Activated T-cell treated with anti-CD3 and anti-CD28 coated beads, Interleukin-2, amount 50 U/mL, for 24 hours (primary cell): ENCODE measurements around the gene ARHGAP4.

Experiments used
- DNase-seq: peaks from one replicate; pipeline ENCODE4 v3.0.0-alpha.2; 2020
- H3K27ac Mint-ChIP-seq: 2 replicates; pipeline ENCODE4 v1.8.0; 2020; ENCODE audit warnings: mild to moderate bottlenecking, mixed read lengths
- H3K27me3 Mint-ChIP-seq: 2 replicates; pipeline ENCODE4 v1.8.0; 2020; ENCODE audit warnings: mixed read lengths
- H3K36me3 Mint-ChIP-seq: 2 replicates; pipeline ENCODE4 v1.8.0; 2020; ENCODE audit warnings: low read depth, mixed read lengths
- H3K4me1 Mint-ChIP-seq: 2 replicates; pipeline ENCODE4 v1.8.0; 2020; ENCODE audit warnings: low read depth, mixed read lengths
- H3K4me3 Mint-ChIP-seq: 2 replicates; pipeline ENCODE4 v1.8.0; 2020; ENCODE audit warnings: mild to moderate bottlenecking, moderate library complexity, mixed read lengths
- H3K9me3 Mint-ChIP-seq: 2 replicates; pipeline ENCODE4 v1.8.0; 2020; ENCODE audit warnings: mixed read lengths

ARHGAP4 gene

DNA sequence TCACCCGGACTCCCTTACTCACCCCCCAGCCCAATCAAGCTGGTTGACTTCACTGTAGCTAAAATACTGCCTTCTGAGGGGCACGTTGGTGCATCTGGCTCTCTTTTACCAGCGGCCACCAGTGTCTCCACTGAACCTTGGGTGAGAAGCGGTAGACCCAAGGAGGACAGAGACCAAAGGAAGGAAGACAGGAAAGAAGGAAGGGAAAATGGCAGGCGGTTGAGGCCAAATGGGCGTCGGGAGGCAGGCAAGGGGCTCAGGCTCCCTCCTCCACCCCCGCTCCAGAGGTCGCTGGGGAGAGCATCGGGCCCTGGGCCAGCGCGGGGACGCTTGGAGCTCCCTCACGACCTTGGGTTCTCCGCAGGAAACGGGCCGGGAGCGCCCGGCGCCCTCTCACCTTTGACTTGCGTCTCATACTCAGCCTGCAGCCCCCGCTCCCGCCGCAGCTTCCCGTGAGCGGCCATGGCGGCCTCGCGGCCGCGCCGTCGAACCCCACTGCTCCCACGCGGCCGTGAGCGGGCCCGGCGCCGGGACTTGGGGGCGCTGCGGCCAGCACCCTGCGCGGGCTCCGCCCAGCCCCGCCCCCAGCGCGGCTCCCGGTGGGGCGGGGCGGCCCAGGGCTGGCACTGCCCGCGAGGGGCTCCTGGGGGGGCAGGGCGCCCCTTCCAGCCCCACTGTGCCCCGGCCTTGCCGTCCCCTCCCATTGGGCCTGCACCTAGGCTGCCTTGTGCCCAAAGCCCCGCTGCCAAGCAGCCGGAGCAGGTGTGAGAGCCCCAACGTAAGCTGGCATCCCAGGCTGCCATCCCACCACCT is at the start of gene ARHGAP4:
Gene ARHGAP4, minus strand, starts transcription at position 526 of the 813 bp plus-strand sequence. Its CDS starts 62 bp downstream, at position 464.
- peaks cover 13% of the 10 kb centered on the region for H3K27me3 Mint-ChIP-seq
- peak within 1 kb of the TSS; percentile 97 for H3K27ac Mint-ChIP-seq
- H3K4me1 Mint-ChIP-seq = peaks cover 76% of the 10 kb centered on the region
- peak within 1 kb of the TSS; percentile 91 for H3K4me3 Mint-ChIP-seq
- peaks cover 64% of the 10 kb centered on the region for H3K36me3 Mint-ChIP-seq
- H3K9me3 Mint-ChIP-seq = no peaks in the 10 kb centered on the region
- DNase-seq = peak; percentile 72

DNA sequence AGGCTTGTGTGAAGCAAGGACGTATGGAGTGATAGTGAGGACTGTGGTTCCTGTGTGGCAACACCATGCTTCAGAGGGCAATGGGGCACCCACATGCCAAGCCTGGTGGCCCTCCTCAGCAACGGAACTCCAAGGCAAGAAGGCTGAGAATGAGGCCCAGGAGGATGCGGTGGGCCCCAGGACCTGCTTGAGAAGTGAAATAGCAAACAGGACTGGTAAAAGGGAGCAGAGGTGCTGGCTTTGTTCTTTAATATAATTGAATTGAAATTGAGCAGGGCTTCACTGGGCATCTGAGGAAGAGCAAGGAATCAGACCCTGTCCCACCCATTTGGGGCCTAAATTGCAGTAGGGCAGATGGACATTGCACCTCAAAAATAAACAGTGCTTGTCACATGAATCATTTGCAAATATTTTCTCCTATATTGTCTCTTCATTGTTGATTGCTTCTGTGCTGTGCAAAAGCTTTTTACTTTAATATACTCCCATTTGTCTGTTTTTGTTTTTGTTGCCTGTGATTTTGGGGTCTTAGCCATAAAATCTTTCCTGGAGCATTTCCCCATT is 48.7 kb upstream of the ARHGAP4 start:
- peak overlapping the region; percentile 94 for H3K27ac Mint-ChIP-seq
- no peak for DNase-seq
- H3K27me3 Mint-ChIP-seq = peaks cover 3% of the 10 kb centered on the region
- H3K9me3 Mint-ChIP-seq = no peaks in the 10 kb centered on the region
- peaks cover 25% of the 10 kb centered on the region for H3K4me1 Mint-ChIP-seq
- H3K36me3 Mint-ChIP-seq = peaks cover 18% of the 10 kb centered on the region
- H3K4me3 Mint-ChIP-seq = peak overlapping the region; percentile 83

DNA sequence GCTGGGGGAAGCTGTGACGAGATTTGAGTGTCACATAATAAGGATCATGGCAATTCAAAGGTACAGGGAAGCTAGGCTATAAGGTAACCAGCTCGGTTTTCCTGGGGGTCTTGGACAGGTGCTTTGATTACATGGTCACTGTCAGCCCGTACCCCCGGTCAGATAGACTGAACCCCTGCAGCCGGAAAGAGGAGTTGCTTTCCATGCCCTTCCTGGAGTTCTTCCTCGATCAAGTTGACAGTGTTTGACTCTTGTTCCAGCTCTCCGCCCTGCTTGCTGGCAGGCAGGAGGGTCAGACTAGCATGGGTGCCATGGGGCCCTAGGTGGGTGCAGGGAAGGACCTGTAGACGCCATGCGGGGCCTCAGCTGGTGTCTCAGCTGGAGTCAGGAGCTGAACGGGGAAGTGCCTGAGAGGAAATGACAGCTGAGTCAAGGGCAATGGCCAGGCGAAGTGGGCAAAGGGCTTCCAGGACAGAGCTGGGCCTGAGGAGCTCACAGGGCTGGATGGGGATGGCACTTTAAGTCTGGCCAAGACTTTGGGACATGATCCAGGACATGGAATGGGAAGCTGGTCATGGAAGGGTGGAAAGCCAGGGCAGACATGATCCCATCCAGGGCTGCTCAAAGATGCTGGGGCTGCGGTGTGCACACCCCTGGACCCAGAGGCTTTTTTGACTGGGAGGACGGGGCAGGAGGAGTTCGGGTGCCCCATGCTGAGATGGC is 48.1 kb upstream of the ARHGAP4 start:
- Mint-ChIP-seq H3K27ac (peak overlapping the region; percentile 94), H3K9me3 (no peaks in the 10 kb centered on the region), H3K4me1 (peaks cover 25% of the 10 kb centered on the region), H3K27me3 (peaks cover 3% of the 10 kb centered on the region), H3K4me3 (peak overlapping the region; percentile 83), H3K36me3 (peaks cover 24% of the 10 kb centered on the region)
- DNase-seq = no peak

DNA sequence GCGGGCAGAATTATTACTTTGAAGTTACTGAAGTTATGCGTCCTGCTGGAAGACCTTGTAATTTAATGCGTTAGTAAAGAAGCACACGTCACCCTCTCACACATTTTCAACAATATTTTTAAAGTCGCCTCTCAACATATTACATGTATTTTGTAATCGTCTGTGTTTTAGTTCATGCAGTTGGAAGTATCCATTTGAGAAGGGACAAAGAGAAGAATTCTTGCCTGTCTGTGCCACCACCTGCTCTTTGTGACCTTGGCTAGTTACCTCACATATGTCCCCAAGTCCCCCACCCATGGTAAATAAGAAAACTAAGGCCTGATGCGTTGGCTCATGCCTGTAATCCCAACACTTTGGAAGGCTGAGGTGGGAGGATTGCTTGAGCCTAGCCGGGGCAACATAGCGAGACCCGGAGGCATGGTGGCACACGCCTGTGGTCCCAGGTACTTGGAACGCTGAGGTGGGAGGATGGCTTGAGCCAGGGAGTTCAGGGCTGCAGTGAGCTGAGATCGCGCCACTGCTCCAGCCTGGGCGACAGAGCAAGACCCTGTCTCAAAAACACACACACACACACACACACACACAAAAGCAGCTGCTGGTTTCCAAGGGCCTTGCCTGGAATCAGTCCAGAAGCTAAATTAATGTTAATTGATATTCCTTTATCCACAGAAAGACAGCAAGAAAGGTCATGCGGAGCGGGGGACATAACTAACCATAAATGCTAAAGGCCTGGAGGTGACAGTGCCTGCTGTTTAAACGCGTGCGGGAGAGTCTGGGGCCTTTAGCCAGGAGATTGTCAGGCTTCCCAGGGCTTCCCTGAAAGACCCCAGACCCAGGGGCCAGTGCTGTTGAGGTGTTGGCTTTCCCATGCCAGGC is 47.3 kb upstream of the ARHGAP4 start:
- Mint-ChIP-seq H3K27me3 (peaks cover 3% of the 10 kb centered on the region), H3K4me1 (peaks cover 26% of the 10 kb centered on the region), H3K9me3 (no peaks in the 10 kb centered on the region), H3K4me3 (peak overlapping the region; percentile 83), H3K27ac (peak overlapping the region; percentile 94), H3K36me3 (peaks cover 32% of the 10 kb centered on the region)
- DNase-seq = no peak

DNA sequence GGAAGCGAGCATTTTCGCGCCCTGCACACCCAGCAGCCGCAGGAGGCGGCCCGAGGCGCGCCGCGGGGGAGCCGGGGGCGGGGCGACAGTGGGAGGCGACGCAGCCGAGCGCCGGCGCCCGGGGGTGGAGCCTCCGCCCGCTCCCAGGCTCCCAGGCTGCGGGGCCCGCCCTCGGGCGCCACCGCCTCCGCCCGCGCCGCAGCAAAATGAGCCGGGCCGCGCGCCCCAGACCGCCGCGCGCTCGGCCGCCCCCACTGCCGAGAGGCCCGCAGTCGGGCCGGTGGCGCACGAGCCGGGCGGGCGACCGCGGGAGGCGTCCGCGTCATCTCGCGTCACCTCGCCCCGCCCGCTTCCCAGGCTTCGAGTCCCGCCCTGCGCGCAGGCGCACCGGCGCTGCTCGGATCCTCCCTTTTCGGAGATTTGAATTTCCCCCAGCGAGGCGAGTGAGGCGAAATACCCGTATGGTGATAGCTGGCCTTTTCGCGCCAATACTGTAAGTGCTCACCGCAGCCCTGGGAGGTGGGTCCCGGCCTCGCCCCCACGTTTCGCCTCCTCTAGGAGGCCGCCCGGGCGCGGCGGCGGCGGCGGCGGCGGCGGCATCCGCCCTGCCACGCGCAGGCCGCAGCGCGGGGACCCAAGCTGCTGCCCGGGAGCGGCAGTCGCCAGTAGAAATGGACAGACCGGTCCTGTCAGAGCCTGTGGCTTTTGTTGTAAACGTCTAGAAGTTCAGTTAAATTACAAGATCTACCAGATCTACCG is 46.5 kb upstream of the ARHGAP4 start, which contains the start of gene TMEM187:
Gene TMEM187, plus strand, starts transcription at position 387 of the 759 bp plus-strand sequence. CDS start 9,309 bp downstream, outside the sequence.
- Mint-ChIP-seq H3K27me3 (peaks cover 3% of the 10 kb centered on the region), H3K27ac (peak within 1 kb of the TSS; percentile 100), H3K4me3 (peak within 1 kb of the TSS; percentile 100), H3K9me3 (no peaks in the 10 kb centered on the region), H3K36me3 (peaks cover 40% of the 10 kb centered on the region), H3K4me1 (peaks cover 34% of the 10 kb centered on the region)
- peak; percentile 94 for DNase-seq

DNA sequence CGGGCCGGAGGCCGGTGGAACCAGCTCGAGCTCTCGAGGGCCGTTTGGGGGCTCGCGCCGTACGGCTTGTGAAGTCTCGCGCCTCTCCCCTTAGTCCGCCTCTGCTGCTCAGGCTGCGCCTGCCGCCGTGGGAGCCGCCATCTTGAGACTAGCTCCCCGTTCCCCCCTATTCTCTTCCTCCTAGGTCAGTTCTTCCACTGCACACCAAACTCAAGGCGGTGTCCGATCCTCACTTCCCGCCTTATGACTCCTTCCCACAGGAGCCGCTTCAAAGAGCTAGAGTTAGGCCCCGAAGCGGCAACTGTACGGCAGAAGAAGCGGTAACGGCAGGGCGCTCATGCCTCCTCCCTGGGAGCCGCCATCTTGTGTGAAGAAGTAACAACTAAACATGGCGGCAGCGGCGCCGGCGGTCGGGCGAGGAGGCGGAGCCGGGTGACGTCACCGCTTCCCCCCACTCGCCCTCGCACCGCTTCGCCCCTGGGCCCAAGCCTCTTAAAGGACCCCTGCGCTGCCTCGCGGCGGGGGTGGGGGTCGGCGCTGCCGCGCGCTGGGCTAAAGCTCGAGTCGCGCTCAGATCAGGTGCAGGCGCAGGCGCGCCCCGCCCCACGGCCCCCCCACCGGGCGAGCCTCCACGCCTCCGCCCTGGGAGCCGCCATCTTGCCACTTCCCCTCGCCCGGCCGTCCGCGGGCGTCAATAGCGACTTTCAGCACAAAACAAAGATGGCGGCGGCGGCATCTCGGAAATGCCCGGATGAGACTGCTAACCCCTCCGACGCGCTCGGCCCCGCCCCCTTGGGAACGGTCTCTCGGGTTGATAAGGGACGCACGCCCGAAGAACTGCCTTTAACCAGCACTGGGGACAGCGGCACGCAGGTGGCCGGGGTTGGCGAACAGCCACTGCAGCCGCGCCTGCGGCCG is 45.6 kb upstream of the ARHGAP4 start, which contains the start of gene HCFC1:
Gene HCFC1, minus strand, starts transcription at position 369 of the 918 bp plus-strand sequence. CDS start 978 bp downstream, outside the sequence.
- peak within 1 kb of the TSS; percentile 100 for H3K27ac Mint-ChIP-seq
- peak; percentile 96 for DNase-seq
- H3K4me3 Mint-ChIP-seq = peak within 1 kb of the TSS; percentile 100
- H3K36me3 Mint-ChIP-seq = peaks cover 49% of the 10 kb centered on the region
- H3K4me1 Mint-ChIP-seq = peaks cover 42% of the 10 kb centered on the region
- H3K9me3 Mint-ChIP-seq = no peaks in the 10 kb centered on the region
- peaks cover 3% of the 10 kb centered on the region for H3K27me3 Mint-ChIP-seq

DNA sequence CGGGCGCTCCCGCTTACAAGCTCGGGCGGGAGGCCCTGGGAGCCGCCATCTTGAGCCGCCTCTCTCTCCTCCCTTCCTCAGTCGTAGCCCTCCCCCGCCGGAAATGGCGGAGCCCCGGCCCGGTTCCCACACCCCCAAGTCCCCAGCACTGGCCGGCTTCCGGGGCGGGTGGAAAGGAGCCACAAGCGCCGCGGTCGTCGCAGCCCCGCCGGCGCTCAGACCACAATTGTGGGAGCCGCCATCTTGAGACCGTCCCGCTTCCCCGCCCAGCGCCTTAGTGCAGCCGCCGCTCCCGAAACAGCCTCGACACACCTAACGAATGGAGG is 45.0 kb upstream of the ARHGAP4 start:
- peaks cover 55% of the 10 kb centered on the region for H3K36me3 Mint-ChIP-seq
- peak overlapping the region; percentile 100 for H3K4me3 Mint-ChIP-seq
- H3K27me3 Mint-ChIP-seq = peaks cover 3% of the 10 kb centered on the region
- peaks cover 48% of the 10 kb centered on the region for H3K4me1 Mint-ChIP-seq
- H3K9me3 Mint-ChIP-seq = no peaks in the 10 kb centered on the region
- peak overlapping the region; percentile 100 for H3K27ac Mint-ChIP-seq
- peak; percentile 94 for DNase-seq

DNA sequence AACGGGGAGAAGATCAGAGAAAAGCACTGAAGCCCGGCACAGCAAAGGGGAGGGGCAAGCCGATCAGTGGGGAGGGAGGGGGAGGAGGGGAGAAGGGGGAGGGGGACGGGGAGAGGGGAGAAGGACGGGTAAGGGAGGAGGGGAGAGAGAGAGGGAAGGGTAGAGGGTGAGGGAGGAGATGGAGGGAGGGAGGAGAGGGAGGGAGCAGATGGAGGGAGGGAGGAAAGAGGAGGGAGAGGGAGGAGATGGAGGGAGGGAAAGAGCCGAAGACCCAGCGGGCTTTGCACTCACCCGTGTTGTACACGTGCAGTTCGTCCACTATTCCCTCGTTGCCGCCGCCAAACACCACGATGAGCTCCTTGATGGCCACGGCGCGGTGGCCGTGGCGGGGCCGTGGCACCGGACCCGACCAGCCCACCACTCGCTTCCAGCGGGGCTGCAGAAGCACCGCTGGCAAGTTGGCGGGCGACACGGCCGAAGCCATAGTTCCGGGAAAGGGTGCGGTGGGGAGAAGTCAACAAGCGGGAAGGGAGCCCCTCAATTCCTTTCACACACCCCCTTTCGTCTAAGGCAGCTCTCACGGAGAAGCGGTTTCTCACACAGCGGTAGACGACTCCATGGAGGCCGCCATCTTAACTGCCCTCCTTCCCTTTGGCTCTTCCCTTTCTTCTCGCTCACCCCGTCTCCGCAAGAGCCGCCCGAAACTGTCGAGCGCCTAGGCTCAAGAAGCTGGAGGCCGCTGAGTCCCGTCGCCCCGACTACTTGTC is 44.5 kb upstream of the ARHGAP4 start:
- DNase-seq = no peak
- H3K27me3 Mint-ChIP-seq = no peaks in the 10 kb centered on the region
- H3K4me1 Mint-ChIP-seq = peaks cover 49% of the 10 kb centered on the region
- H3K36me3 Mint-ChIP-seq = peaks cover 59% of the 10 kb centered on the region
- peak overlapping the region; percentile 100 for H3K4me3 Mint-ChIP-seq
- peak overlapping the region; percentile 100 for H3K27ac Mint-ChIP-seq
- H3K9me3 Mint-ChIP-seq = no peaks in the 10 kb centered on the region

DNA sequence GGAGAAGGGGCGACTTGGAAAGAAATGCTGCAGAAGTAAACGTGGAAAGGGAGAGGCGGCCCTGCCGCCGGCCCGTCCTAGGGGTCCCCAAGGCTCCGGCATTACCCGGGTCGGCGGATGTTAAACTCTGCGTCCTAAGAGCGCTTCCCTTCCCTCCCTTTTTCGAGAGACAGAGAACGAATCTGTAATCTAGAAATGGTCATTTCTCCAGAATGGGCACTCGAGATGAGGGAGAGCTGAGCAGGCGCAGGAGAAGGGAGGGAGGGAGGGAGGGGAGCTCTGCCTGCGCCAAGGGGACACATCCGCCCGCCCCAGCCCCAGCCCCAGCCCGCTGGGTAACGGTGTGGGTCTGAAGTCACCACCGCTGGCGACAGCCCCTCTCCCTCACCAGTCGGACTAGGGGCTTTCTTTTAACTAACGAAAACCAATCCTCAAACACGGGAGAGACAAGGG is 43.9 kb upstream of the ARHGAP4 start:
- Mint-ChIP-seq H3K4me3 (peak overlapping the region; percentile 100), H3K9me3 (no peaks in the 10 kb centered on the region), H3K4me1 (peaks cover 54% of the 10 kb centered on the region), H3K27ac (peak overlapping the region; percentile 97), H3K27me3 (no peaks in the 10 kb centered on the region), H3K36me3 (peaks cover 65% of the 10 kb centered on the region)
- DNase-seq = peak; percentile 59

DNA sequence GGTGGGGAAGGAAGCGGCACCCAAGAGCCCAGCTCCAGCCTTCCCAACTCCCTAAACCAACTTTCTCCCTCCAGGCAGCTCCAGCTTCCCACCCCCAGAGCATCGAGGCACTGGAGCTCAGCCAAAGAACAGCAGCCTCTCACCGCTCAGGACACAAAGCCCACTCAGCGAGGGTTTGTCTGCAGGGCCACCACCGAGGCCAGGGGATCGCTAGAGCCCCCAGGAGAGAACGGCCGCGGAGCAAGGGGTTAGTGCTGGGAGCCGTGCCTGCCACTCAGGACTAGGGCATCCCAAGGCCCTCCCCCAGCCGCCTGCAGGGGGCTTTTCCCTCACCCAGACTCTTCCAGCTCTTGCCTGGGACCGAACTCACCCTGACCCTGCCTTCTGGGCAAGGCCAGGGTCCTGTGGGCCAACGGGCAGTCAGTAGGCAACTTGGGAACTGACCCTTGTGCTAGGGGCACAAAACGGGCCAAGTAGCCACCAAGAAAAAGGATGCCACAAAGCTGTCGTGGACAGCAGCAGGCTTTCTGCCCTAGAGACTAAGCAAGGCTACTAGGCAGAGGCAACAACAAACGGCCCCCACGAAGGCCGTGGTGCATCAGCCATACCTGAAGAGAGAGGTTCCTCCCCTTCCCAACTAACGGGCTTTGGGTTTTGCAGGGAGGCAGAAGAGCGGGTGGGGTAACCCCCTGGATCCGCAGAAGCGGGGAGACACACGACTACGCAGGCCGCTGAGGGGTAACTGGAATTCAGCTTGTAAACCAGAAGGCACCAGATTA is 43.2 kb upstream of the ARHGAP4 start:
- Mint-ChIP-seq H3K27me3 (no peaks in the 10 kb centered on the region), H3K9me3 (no peaks in the 10 kb centered on the region), H3K4me1 (peaks cover 52% of the 10 kb centered on the region), H3K27ac (peak overlapping the region; percentile 97), H3K36me3 (peaks cover 71% of the 10 kb centered on the region), H3K4me3 (peak overlapping the region; percentile 100)
- no peak for DNase-seq

DNA sequence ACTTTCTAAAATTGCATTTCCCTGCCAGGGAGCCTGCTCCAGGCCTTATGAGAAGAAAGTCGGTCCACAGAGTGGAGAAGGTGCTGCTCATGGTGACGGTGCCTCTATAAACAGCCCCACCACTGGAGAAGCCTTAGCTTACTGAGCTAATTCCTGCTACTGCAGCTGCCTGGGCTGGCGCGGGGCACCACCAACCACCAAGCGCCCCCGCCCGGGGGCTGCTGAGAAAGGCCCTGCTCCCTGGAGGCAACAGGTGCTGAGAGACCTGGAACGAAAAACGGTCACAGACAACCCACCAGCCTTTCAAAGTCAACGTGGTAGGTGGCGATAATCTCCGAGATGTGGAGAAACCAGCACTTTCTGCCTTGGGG is 42.7 kb upstream of the ARHGAP4 start:
- Mint-ChIP-seq H3K36me3 (peaks cover 77% of the 10 kb centered on the region), H3K9me3 (no peaks in the 10 kb centered on the region), H3K4me3 (peak overlapping the region; percentile 100), H3K27ac (peak overlapping the region; percentile 97), H3K4me1 (peaks cover 47% of the 10 kb centered on the region), H3K27me3 (no peaks in the 10 kb centered on the region)
- peak; percentile 60 for DNase-seq
